IMR-90 (cell line): Measurements from ENCODE around the gene KIF6.

ENCODE experiments used
- CEBPB ChIP-seq: IDR thresholded peaks from 2 replicates; pipeline ENCODE4 v1.6.1; 2012; ENCODE audit warnings: low read depth, low read length, improper control_type of control experiment
- CTCF ChIP-seq: conservative IDR thresholded peaks from 2 replicates; pipeline ENCODE4 v1.5.1; 2012; ENCODE audit warnings: mild to moderate bottlenecking, low read depth, low read length, improper control_type of control experiment
- MAFK ChIP-seq: IDR thresholded peaks from 2 replicates; pipeline ENCODE4 v1.6.1; 2012; ENCODE audit warnings: low read depth, low read length, improper control_type of control experiment
- MAZ ChIP-seq: IDR thresholded peaks from 2 replicates; pipeline ENCODE4 v1.6.1; 2012; ENCODE audit warnings: low read depth, mild to moderate bottlenecking, low read length, improper control_type of control experiment, moderate library complexity, borderline replicate concordance
- POLR2A ChIP-seq: IDR thresholded peaks from 2 replicates; pipeline ENCODE4 v1.6.1; 2012; ENCODE audit warnings: mild to moderate bottlenecking, low read depth, low read length
- RAD21 ChIP-seq: IDR thresholded peaks from 2 replicates; pipeline ENCODE4 v1.6.1; 2012; ENCODE audit warnings: low read length, improper control_type of control experiment
- RFX5 ChIP-seq: IDR thresholded peaks from 2 replicates; pipeline ENCODE4 v1.8.0; 2012; ENCODE audit warnings: low read depth, mild to moderate bottlenecking, low read length, moderate library complexity
- SMC3 ChIP-seq: fragments of 150-350 bp; IDR thresholded peaks from 2 replicates; pipeline ENCODE4 v1.6.1; 2016; ENCODE audit warnings: low read depth, mild to moderate bottlenecking, antibody characterized with exemption, low read length, moderate library complexity

GRCh38 chr6:39594285-39594684 lies 130.9 kb downstream of the KIF6 start:
- TF ChIP-seq RAD21 (no peak), SMC3 (no peak), RFX5 (no peak), CTCF (no peak), MAZ (no peak), MAFK (no peak), POLR2A (no peak), CEBPB (no peak)
